HL-60 (cell line): ENCODE data around the gene CCDC43.
"Not testable (repeated sequence)": the region's sequence is repeated elsewhere in the genome, so short reads cannot be mapped to it uniquely, and the experiment has no call there.

ENCODE experiments used
- CTCF ChIP-seq: IDR thresholded peaks from one replicate; pipeline ENCODE4 v1.5.1; 2011; ENCODE audit warnings: low read length, control low read depth, inconsistent platforms; ENCODE audit not compliant: insufficient read depth
- REST ChIP-seq: IDR thresholded peaks from 2 replicates; pipeline ENCODE4 v1.6.1; 2012; ENCODE audit warnings: low read depth; ENCODE audit not compliant: insufficient replicate concordance

- TF ChIP-seq REST, CTCF: not testable (repeated sequence)
Observed at GRCh38 chr17:44726121-44726520, 36.5 kb upstream of the CCDC43 start.
